NCI-H2107 treated with DMSO at 0.1 percent for 48 hours (cell line): ENCODE data around the gene FAM237A.

Experiments
- DNase-seq: peaks from one replicate; lab custom pipeline; 2025; ENCODE audit not compliant: unreplicated experiment; lab: John Stamatoyannopoulos, UW

The FAM237A gene

DNA sequence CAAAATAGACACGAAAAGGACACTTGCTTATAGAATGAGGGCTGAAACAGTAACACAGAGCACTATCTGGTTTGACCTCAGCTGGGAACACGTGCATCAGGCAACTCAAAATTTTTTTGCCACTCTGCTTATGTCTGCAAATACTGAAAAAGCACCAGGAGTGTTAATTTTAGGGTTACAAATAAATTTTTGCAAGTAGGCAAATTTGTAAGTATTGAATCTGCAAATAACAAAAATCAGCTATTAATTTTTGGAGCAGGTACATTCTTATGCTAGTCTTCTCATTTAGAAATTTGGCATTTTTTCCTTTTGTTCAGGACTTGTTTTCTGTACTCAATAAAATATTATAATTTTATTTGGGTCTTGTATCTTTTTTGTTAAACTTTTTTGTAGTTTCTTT, 46.2 kb downstream of the FAM237A start:
- no peak for DNase-seq

GRCh38 chr2:206688990-206689389, 46.7 kb downstream of the FAM237A start:
- no peak for DNase-seq

DNA sequence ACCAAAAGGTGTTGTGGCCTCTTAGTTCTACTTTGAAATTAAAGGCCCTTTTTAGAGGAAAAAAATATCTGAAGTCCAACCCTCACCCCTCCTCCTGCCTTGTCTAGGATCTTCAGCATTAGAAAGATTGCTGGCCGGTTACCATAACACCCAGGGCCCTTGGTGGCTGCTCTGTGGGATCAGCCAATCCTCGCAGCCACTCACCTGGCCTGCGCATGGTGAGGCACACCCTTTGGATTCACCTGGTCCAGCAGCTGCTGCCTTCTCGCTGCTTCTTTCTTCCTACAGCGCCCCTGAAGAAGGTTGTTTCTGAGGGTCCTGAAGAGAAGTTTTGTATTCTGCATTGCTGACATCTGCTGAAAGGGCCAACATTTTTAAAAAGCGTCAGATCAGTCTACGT, 50.7 kb downstream of the FAM237A start:
- DNase-seq, result no peak

DNA sequence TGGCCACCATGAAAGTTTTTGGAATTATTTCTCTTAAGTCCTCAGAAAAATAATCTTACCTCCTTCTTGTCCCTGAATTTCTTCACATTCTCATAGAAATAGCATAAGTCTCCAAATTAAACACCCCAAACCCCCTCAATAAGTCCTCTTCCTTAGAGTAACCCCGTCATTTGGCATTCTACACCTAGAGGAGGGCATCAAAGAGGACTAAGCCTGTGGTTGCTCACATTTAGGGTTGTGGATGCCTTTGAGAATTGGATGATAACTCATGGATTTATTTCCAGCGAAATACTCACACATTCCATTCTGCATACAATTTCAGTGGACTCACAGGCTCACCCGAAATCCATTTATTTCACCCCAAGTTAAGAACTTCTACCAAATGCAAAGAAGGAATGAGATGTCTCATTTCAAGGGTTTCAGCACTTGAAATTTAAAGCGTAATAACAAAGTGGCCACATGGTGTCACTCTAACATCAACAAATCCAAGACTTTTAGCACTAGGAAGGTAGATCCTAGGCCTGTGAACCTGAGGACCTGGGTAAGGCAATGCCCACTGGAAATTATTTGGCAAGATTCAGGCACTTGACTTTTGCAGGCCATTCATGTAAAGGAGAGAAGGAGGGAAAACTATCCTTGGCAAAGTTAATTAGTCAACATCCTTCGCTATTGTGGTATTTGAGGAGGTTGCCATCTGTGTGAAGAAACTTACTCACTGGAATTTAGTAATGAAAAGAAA, 51.3 kb downstream of the FAM237A start:
- DNase-seq, result peak; percentile 34

DNA sequence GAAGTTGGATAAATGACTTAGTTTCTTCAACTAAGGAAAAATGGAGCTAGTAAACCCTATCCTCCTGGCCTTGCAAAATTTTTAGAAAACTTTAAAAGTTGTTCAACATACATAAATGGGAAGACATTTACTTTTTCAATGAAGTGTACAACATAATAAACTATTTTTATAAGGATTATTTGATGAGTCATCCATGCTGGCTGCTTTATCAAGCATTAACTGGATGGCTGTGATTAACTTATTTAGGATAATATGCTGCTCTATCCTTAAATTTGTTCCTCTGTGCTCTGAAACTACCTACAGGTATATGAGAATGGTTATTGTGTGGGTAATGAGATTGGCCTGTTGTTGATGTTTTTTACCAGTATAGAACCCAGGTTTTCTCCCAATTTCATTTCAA, 54.6 kb downstream of the FAM237A start:
- DNase-seq, result no peak

DNA sequence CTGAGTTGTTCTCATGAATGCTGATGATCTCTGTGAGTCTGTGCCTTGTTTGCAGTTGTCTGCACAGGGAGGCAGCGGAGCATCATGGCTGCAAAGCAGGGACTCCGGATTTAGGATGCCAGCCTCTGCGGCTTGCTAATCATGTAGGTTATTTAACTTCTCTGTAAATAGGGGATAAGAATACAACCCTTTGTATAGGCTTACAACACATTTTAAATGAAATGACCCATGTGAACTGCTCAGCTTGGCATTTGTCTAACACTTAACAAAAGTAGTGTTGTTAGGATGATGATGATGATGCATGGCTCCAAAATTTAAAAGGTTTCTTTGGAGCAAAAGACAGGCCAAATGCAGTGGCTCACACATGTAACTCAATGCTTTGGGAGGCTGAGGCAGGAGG, 56.5 kb downstream of the FAM237A start:
- DNase-seq, result no peak
